Ovary (tissue), 9 donors: ENCODE results near the gene PLA2G2E. TPM values are rescaled to one million over a fixed set of nuclear protein-coding genes. Genes with fewer than 3 reads are reported as not detected.

Source experiments
- DNase-seq, 5 donors: peaks; one replicate each; pipeline ENCODE4 v3.0.0-alpha.2; 2019 to 2020
- H3K27ac ChIP-seq, 2 donors: fragments of 200-600 bp; one replicate each; pipeline versions ENCODE4 v1.5.1 to v1.8.0; 2019 to 2022
- H3K27me3 ChIP-seq: fragments of 200-600 bp; one replicate; pipeline ENCODE4 v1.8.0; 2022
- H3K36me3 ChIP-seq: fragments of 200-600 bp; sonication (generic); one replicate; pipeline ENCODE4 v1.5.1; 2019
- H3K4me1 ChIP-seq: one replicate; pipeline ENCODE4 v1.8.1; 2013; ENCODE audit warnings: mild to moderate bottlenecking, moderate library complexity; ENCODE audit not compliant: insufficient read depth
- H3K4me3 ChIP-seq: fragments of 200-600 bp; sonication (generic); one replicate; pipeline ENCODE4 v1.5.1; 2017
- H3K9me3 ChIP-seq, 2 donors: fragments of 200-600 bp in 1 of 2; sonication (generic) in 1 of 2; one replicate each; pipeline versions ENCODE4 v1.5.1 to v1.8.1; 2013 to 2019; ENCODE audit warnings: mild to moderate bottlenecking in 1 of 2, moderate library complexity in 1 of 2
- CTCF ChIP-seq, 3 donors: fragments of 450-650 bp in 2 of 3; fragments of 200-600 bp in 1 of 3; IDR thresholded peaks; one replicate each; pipeline versions ENCODE4 v1.5.1 to v1.8.0; 2016 to 2022; ENCODE audit warnings: antibody characterized with exemption in 3 of 3, mild to moderate bottlenecking in 1 of 3
- EP300 ChIP-seq: sonication (generic); formaldehyde crosslinking; IDR thresholded peaks from one replicate; pipeline ENCODE4 v1.6.1; 2017; ENCODE audit warnings: antibody characterized with exemption
- POLR2A ChIP-seq: fragments of 450-650 bp; IDR thresholded peaks from one replicate; pipeline ENCODE4 v1.6.1; 2017; ENCODE audit warnings: antibody characterized with exemption, mild to moderate bottlenecking, moderate library complexity
- WGBS, 3 donors: extraction: QIAGEN DNeasy Blood & Tissue Kit in 1 of 3; methylation state at CpG; one replicate each; pipeline versions ENCODE4 v1.1.5 to v1.1.7; 2013 to 2017; 5-methylcytosine and 5-hydroxymethylcytosine counted together
- intact Hi-C, 4 donors: fragments of 100-400 bp; cut with DNase I; formaldehyde crosslinking; loops; one replicate each; pipeline versions ENCODE4 v1.11.0 to v1.15.1; 2022 to 2023
- polyA plus RNA-seq, 2 donors: library from polyadenylated mRNA; stranded (reverse); fragments of 200-250 nt in 1 of 2; fragments of 350-450 nt in 1 of 2; fragmentation: Illumina TruSeq in 1 of 2; extraction: RNeasy Lipid Tissue Mini Kit (QIAGEN cat#74804) in 1 of 2; gene quantifications; one replicate each; pipeline ENCODE4 v1.2.3, GENCODE V29; 2013 to 2014
- total RNA-seq, 7 donors: library from RNA; depleted of rRNA in 2 of 7; stranded (reverse); fragments of >200 nt in 2 of 7; fragmentation: NEBNext Ultra II Directional in 3 of 7; extraction: Animal tissue kit (Norgen Biotek cat#: 25700) in 3 of 7; gene quantifications; one replicate each; pipeline versions ENCODE4 v1.1.0 to v1.2.4, GENCODE V29; 2016 to 2023
- donor health status: DM: no; HTN: no; CAD: no; lungs with moderate emphysema.
- donor health status: DM: no; HTN: no; CAD: no.
- donor health status: Bipolar disorder and iron deficiency.
- donor health status: DM: yes; HTN: yes; CAD: no.
- donor health status: DM: no; HTN: no; CAD: no.
- donor health status: DM: yes; HTN: yes; CAD: no.

Gene PLA2G2E
- total and polyA plus RNA-seq, 9 donors, result not detected

- no peaks in the 10 kb centered on the region for H3K9me3 ChIP-seq
- H3K36me3 ChIP-seq, result no peaks in the 10 kb centered on the region
- H3K4me1 ChIP-seq, result no peaks in the 10 kb centered on the region
- no peak for DNase-seq
- no peaks in the 10 kb centered on the region for H3K27me3 ChIP-seq
- no peak overlapping the region for H3K4me3 ChIP-seq
- 72 to 75% (median 73%) methylated on average over 7 of the region's 7 CpGs for WGBS, 3 donors
- H3K27ac ChIP-seq, result no peak overlapping the region
- TF ChIP-seq POLR2A (no peak), CTCF (IDR thresholded peaks at IDR 0.05) (no peak), EP300 (no peak)
- intact Hi-C loops, result no loop called here
These were observed 17.2 kb upstream of the PLA2G2E start for GRCh38 chr1:19940486-19941205.

- Histone ChIP-seq H3K4me3 (no peak overlapping the region), H3K4me1 (no peaks in the 10 kb centered on the region), H3K36me3 (no peaks in the 10 kb centered on the region), H3K9me3 (no peaks in the 10 kb centered on the region), H3K27me3 (no peaks in the 10 kb centered on the region), H3K27ac (no peak overlapping the region)
- no peak for TF ChIP-seq CTCF (IDR thresholded peaks at IDR 0.05)
- TF ChIP-seq POLR2A, result no peak
- intact Hi-C loops, result no loop called here
- no peak for DNase-seq
- WGBS, 3 donors, result 94 to 96% (median 95%) methylated on average over 1 of the region's 1 CpG
These were observed 15.1 kb upstream of the PLA2G2E start for GRCh38 chr1:19938472-19938871.

GRCh38 chr1:19936061-19936750 lies 12.8 kb upstream of the PLA2G2E start:
- H3K36me3 ChIP-seq, result no peaks in the 10 kb centered on the region
- 87 to 90% (median 88%) methylated on average over 3 of the region's 3 CpGs for whole genome bisulfite sequencing, 3 donors
- TF ChIP-seq EP300 (no peak), POLR2A (no peak), CTCF (IDR thresholded peaks at IDR 0.05) (no peak)

GRCh38 chr1:19934336-19934735 lies 10.9 kb upstream of the PLA2G2E start:
- intact Hi-C loops, result no loop called here
- H3K27me3 ChIP-seq, result no peaks in the 10 kb centered on the region
- DNase-seq, result no peak
- 80 to 84% (median 83%) methylated on average over 7 of the region's 7 CpGs for WGBS, 3 donors
- no peaks in the 10 kb centered on the region for H3K4me1 ChIP-seq
- H3K36me3 ChIP-seq, result no peaks in the 10 kb centered on the region
- no peak overlapping the region for H3K27ac ChIP-seq
- peaks cover 0 to 3% of the 10 kb centered on the region in 2 donors for H3K9me3 ChIP-seq
- TF ChIP-seq CTCF (IDR thresholded peaks at IDR 0.05) (no peak), POLR2A (no peak), EP300 (no peak)
- H3K4me3 ChIP-seq, result no peak overlapping the region

More at GRCh38 chr1:19936061-19936750, 12.8 kb upstream of the PLA2G2E start:
- no peak for DNase-seq
- intact Hi-C loops, result no loop called here
- H3K4me1 ChIP-seq, result no peaks in the 10 kb centered on the region
- peaks cover 0 to 2% of the 10 kb centered on the region in 2 donors for H3K9me3 ChIP-seq
- no peaks in the 10 kb centered on the region for H3K27me3 ChIP-seq
- no peak overlapping the region for H3K27ac ChIP-seq
- H3K4me3 ChIP-seq, result no peak overlapping the region
